GM19035 (cell line): ENCODE measurements around the gene ADK.
"Not testable (repeated sequence)": the region's sequence is repeated elsewhere in the genome, so short reads cannot be mapped to it uniquely, and the experiment has no call there.

Experiments
- ATAC-seq: cut with Tn5 transposase; IDR thresholded peaks from one replicate; pipeline ENCODE4 v1.9.1; 2021; ENCODE audit not compliant: unreplicated experiment

Gene ADK

DNA sequence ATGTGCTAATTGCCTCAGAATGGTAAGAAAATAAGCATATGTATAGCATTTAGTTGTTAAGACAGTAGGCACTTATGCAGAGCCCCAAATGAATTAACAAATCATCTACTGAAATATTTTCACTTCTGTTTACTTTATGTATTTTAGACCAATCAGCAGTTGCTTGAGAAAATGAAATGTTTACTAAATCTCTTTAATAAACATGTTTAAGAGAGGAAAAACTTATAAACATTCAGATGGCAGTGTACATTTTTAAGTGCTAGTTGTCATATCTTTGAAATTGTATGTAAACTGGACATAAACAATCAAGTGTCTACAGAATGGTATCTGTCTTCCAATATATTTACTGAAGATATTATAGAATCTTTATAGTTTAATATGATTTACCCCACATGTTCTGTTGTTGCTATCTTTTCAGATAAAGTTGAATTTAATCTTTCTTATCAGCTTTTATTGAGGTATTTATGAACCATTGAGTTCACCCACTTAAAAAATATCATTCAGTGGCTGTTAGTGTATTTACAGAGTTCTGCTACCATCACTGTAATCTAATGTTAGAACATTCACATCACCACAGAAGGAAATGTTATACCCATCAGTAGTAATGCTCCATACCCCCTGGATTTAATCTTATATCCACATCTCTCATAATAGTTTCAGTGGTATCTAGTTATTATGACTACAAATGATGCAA lies 264.3 kb downstream of the ADK start:
- ATAC-seq, result no peak

DNA sequence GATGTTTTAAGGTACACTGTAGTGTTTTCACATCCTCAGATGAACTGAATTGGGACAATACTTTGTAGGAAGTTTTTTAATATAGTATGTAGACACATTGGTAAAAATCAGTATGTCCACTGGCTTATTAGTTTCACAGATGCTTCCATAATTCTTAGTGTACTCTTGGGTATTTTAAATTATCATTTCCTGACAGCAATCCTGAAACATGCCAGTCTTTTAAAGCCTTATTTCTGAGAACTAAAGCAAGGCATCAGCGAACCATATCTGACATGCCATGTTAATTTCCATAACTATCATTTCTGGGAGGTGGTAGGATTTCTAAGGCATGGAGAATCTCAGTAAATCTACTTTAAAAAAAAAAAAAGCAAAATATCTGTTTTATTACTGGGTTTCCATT lies 266.4 kb downstream of the ADK start:
- no peak for ATAC-seq

DNA sequence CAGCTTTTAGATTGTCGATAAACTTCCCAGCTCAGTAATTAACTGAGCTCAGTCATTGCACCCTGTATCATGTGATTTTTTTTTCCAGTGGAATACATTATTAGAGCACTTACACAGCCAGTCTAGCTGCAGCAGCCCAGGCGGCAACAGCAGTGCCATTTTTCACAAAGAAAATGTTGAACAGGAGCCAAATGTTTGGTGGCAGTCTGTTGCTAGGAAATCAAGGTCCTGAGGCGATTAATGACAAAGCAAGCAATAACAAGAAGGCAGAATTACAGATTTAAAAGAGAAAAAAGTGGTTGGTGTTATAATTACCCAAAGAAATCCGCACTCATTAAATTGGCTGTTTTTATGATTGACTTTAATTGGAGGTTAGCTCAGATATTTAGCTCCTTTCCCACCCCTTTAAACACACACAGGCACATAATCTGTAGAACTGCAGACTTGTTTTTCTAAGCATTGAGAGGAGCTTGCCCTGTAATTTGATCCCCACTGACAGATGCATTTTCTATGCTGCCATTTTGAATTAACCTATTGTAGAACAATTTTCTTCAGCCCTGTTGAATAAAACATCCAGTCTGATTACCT lies 267.4 kb downstream of the ADK start:
- no peak for ATAC-seq

GRCh38 chr10:74419491-74419951 lies 268.5 kb downstream of the ADK start:
- ATAC-seq, result no peak

DNA sequence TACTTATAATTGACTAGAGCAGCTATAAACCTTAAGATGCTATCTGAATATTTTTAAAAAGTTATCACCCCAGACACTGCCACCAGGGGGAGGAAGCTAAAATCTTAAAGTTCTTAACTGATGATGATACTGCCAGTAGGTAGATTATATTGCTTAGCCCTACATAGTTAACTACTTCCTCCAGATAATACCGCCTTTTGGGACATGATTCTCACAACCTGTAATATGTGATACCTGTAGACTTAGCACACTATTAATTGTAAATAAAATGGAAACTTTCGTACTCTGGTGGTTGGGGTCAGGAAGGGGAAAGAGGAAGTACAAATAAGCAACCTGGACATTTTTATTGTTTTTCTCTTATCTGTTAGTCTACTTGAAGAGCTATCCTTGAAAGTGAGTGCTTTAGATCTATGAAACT lies 268.9 kb downstream of the ADK start:
- ATAC-seq, result no peak

- ATAC-seq, result no peak
Observed at GRCh38 chr10:74424565-74424964, 273.5 kb downstream of the ADK start.

GRCh38 chr10:74425456-74426001 lies 274.5 kb downstream of the ADK start:
- ATAC-seq, result no peak

- ATAC-seq, result no peak
Observed at GRCh38 chr10:74431816-74432215, 280.8 kb downstream of the ADK start.

GRCh38 chr10:74432841-74433594 lies 282.0 kb downstream of the ADK start:
- no peak for ATAC-seq

GRCh38 chr10:74433595-74433956 lies 282.6 kb downstream of the ADK start:
- no peak for ATAC-seq

GRCh38 chr10:74433993-74434392 lies 283.0 kb downstream of the ADK start:
- no peak for ATAC-seq

DNA sequence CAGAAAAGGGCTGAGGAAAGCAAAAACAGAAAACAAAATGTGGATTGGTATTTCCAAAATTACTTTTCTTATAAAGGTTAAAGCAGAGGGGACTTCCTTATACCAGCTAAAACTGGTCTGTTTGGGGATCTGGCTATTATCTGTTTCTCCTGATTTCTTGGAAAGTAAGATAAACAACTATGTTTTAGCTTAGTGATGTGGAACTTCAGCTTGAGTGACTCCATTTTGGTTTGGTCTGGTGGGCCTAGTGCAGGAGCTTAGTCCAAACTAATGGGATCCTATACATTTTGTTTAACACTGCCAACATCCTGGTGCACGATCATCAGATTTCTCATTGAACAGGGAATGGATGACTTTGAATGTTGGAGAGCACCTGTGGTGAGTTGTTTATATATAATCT lies 283.5 kb downstream of the ADK start:
- ATAC-seq, result no peak

DNA sequence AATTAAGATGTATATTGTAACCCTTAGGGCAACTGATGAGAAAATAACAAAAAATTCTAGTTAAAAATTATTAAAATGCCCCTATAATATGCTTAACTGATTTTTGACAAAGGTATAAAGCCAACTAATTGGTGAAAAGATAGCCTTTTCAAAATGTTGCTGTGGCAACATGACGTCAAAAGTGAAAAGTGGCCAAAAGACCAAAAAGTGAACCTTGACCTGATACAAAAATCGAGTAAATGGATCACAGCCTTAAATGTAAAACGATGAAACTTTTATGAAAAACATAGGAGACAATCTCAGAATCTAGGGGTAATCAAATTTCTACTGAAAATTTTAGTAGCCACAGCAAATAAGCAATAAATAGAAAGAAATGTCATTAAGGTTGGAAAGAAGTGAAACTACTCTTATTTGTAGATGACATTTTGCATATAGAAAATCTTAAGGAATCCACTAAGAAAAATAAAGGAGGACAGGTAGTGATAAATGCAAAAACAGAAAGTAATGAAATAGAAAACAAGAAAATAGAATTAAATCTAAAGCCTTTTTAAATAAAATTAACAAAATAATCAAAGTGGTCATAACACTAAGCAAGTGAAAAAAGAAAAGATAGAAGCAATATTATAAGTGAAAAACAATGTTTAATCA lies 285.6 kb downstream of the ADK start:
- ATAC-seq, result no peak

DNA sequence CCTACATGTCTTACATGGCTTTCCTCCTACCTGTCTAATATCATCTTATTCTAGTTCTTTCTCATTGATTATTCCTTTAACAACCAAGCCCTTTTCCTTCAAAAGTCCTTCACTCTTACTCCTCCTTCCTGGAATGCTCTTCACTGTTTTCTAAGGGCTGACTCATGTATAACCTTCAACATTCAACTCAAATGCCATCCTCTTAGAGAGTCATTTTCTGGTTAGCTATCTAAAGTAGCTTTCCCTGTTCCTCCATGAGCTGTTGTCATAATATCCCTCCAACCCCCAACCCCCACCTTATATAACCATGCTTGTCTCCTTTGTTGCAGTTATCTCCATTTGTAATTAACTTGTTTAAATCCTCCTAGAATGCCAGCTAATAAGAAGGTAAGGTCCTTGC lies 286.8 kb downstream of the ADK start:
- no peak for ATAC-seq

- no peak for ATAC-seq
Observed at GRCh38 chr10:74439213-74439612, 288.2 kb downstream of the ADK start.

- ATAC-seq, result no peak
Observed at GRCh38 chr10:74445493-74445892, 294.5 kb downstream of the ADK start.

DNA sequence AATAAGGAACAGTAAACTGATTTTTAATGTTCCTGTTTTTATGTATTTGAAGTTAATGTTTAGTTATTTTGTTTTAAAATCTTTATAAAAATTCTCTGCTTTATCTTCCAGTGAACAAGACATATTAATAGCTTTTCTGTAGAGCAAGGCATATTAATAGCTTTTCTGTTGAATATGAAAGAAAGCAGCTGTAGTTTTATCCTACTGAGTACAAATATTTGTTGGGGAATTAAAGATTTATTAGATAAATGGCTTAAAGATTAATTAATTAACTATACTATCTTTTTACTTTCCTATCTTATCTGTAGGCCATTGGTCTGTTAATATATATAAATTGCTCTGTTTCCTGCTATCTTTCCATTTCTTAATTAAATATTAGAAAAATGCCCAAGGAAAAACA lies 299.6 kb downstream of the ADK start:
- ATAC-seq, result no peak

- no peak for ATAC-seq
Observed at GRCh38 chr10:74451127-74451829, 300.3 kb downstream of the ADK start.

DNA sequence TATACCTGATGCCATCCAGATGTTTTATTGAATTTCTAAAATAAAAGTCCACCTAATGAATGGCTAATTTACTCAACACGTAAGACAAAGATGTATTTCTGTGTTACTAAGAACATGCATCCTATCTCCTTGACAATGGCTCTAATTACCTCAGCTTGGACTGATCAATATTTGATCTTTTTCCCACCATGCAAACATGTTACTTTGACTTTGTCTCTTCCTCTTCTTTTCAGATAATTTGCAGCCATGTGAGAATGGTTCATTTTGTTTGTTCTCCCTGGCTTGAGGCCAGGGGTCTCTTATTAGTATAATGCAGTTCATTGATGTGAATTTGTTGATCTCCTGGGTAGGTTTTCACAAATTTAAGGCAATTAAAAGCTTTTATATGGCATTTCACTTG lies 302.1 kb downstream of the ADK start:
- ATAC-seq, result no peak

GRCh38 chr10:74457478-74457877 lies 306.5 kb downstream of the ADK start:
- ATAC-seq, result not testable (repeated sequence)

DNA sequence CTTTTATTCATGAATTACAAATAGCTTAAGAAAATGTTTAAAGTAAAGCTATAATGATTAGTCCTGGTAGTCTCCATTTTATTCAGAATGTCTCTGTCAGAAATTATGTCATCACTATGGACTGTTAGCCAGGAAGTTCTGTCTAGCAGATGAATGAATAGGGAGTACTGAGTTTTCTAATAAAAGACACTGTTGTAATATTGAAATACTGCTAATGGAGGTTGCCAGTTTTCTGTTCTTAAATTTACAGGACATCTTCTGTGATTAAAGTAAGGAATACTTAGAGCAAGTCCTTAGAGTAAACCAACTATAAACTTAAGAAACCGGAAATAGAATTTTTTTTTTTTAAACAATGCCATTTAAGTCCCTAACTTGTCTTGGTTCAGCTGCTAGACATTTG lies 309.8 kb downstream of the ADK start:
- ATAC-seq, result no peak
